Hepatocyte (in vitro differentiated cells): ENCODE measurements around the gene NUBPL. TPM values are rescaled to one million over a fixed set of nuclear protein-coding genes. Genes with fewer than 3 reads are reported as not detected.

Experiments
- DNase-seq: peaks from one replicate; pipeline ENCODE4 v3.0.0-alpha.2; 2016; ENCODE audit warnings: low spot score
- H2AFZ ChIP-seq: fragments of 200-600 bp; sonication (generic); 2 replicates; pipeline ENCODE4 v1.6.0; 2016; ENCODE audit warnings: antibody characterized with exemption, mild to moderate bottlenecking
- H3K27ac ChIP-seq: fragments of 200-600 bp; sonication (generic); 2 replicates; pipeline ENCODE4 v1.5.1; 2016; ENCODE audit warnings: mild to moderate bottlenecking
- H3K27me3 ChIP-seq: fragments of 200-600 bp; sonication (generic); 2 replicates; pipeline ENCODE4 v1.6.1; 2016
- H3K36me3 ChIP-seq: fragments of 200-600 bp; sonication (generic); replicated peaks from 2 replicates; pipeline ENCODE4 v1.5.1; 2016; ENCODE audit warnings: low read depth; ENCODE audit not compliant: insufficient read depth
- H3K4me1 ChIP-seq: fragments of 200-600 bp; sonication (generic); 2 replicates; pipeline ENCODE4 v1.5.1; 2016; ENCODE audit warnings: mild to moderate bottlenecking, moderate library complexity; ENCODE audit not compliant: insufficient read depth
- H3K4me2 ChIP-seq: fragments of 200-600 bp; sonication (generic); 2 replicates; pipeline ENCODE4 v1.6.0; 2016
- H3K4me3 ChIP-seq: fragments of 200-600 bp; sonication (generic); 2 replicates; pipeline ENCODE4 v1.5.1; 2016; ENCODE audit warnings: mild to moderate bottlenecking
- H3K79me2 ChIP-seq: fragments of 200-600 bp; sonication (generic); 2 replicates; pipeline ENCODE4 v1.6.0; 2017; ENCODE audit warnings: mild to moderate bottlenecking
- H3K9me2 ChIP-seq: fragments of 200-600 bp; sonication (generic); replicated peaks from 2 replicates; pipeline ENCODE4 v1.6.0; 2017; ENCODE audit warnings: mild to moderate bottlenecking; ENCODE audit not compliant: insufficient read depth
- H3K9me3 ChIP-seq: fragments of 200-600 bp; sonication (generic); 2 replicates; pipeline ENCODE4 v1.5.1; 2016; ENCODE audit warnings: low read depth, mild to moderate bottlenecking
- H4K20me1 ChIP-seq: fragments of 200-600 bp; sonication (generic); 2 replicates; pipeline ENCODE4 v1.6.0; 2016; ENCODE audit warnings: mild to moderate bottlenecking; ENCODE audit not compliant: insufficient read depth, poor library complexity, severe bottlenecking
- CTCF ChIP-seq: fragments of 200-600 bp; sonication (generic); IDR thresholded peaks from 2 replicates; pipeline ENCODE4 v1.5.1; 2016; ENCODE audit warnings: antibody characterized with exemption, mild to moderate bottlenecking; ENCODE audit not compliant: poor library complexity
- EZH2 ChIP-seq: fragments of 200-600 bp; sonication (generic); IDR thresholded peaks from 2 replicates; pipeline ENCODE4 v1.6.1; 2016; ENCODE audit warnings: antibody characterized with exemption, mild to moderate bottlenecking, borderline replicate concordance
- EZH2phosphoT487 ChIP-seq: fragments of 200-600 bp; sonication (generic); IDR thresholded peaks from one replicate; pipeline ENCODE4 v1.6.1; 2018; ENCODE audit warnings: antibody characterized with exemption, mild to moderate bottlenecking, low read depth, moderate library complexity; ENCODE audit not compliant: unreplicated experiment, severe bottlenecking
- WGBS: methylation state at CpG from one replicate; pipeline ENCODE4 v1.1.6; 2016; ENCODE audit warnings: low lambda C conversion rate; ENCODE audit errors: missing lambda C conversion rate; 5-methylcytosine and 5-hydroxymethylcytosine counted together
- polyA plus RNA-seq: library from polyadenylated mRNA; unstranded; fragments of >200 nt; fragmentation: Nextera tagmentation; extraction: Ambion mirVana; gene quantifications from 2 replicates; pipeline ENCODE4 v1.2.1, GENCODE V29; 2016
- total RNA-seq: library from RNA; depleted of rRNA; stranded (reverse); fragments of >200 nt; gene quantifications from 2 replicates; pipeline ENCODE4 v1.2.3, GENCODE V29; 2014

Gene NUBPL
- total and polyA plus RNA-seq, 2 experiments from 2014 or later, result 7.4 to 14.8 TPM

DNA sequence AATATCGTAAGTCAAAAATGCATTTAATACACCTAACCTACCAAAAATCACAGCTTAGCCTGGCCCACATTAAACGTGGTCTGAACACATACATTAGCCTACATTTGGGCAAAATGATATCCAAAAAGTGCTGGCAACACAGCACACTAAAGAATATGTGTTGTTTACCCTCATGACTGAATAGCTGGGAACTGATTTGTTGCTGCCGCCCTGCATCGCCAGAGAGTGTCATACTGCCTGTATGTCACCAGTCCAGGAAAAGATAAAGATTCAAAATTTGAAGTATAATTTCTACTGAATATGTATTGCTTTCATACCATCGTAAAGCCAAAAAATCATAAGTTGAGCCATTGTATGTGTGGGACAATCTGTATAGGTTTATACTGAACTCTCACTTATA lies 157.8 kb downstream of the NUBPL start:
- no peak for DNase-seq
- H3K27me3 ChIP-seq, result no peaks in the 10 kb centered on the region
- no peaks in the 10 kb centered on the region for H3K79me2 ChIP-seq
- no peaks in the 10 kb centered on the region for H3K36me3 ChIP-seq
- H3K27ac ChIP-seq, result no peak overlapping the region
- H3K4me2 ChIP-seq, result no peak overlapping the region
- H3K9me3 ChIP-seq, result no peaks in the 10 kb centered on the region
- no peak overlapping the region for H3K4me3 ChIP-seq
- H4K20me1 ChIP-seq, result no peaks in the 10 kb centered on the region
- WGBS, result 94% methylated on average over 5 of the region's 5 CpGs
- TF ChIP-seq CTCF, result no peak
- no peak for TF ChIP-seq EZH2
- TF ChIP-seq EZH2phosphoT487, result no peak
- H2AFZ ChIP-seq, result no peak overlapping the region
- H3K4me1 ChIP-seq, result no peaks in the 10 kb centered on the region
- H3K9me2 ChIP-seq, result no peaks in the 10 kb centered on the region

GRCh38 chr14:31726337-31726736 lies 165.1 kb downstream of the NUBPL start:
- peaks cover 3% of the 10 kb centered on the region for H4K20me1 ChIP-seq
- H3K4me2 ChIP-seq, result no peak overlapping the region
- no peak overlapping the region for H3K4me3 ChIP-seq
- no peaks in the 10 kb centered on the region for H3K27me3 ChIP-seq
- H3K79me2 ChIP-seq, result no peaks in the 10 kb centered on the region
- H3K4me1 ChIP-seq, result no peaks in the 10 kb centered on the region
- peaks cover 7% of the 10 kb centered on the region for H3K9me3 ChIP-seq
- H2AFZ ChIP-seq, result no peak overlapping the region
- H3K9me2 ChIP-seq, result no peaks in the 10 kb centered on the region
- no peak overlapping the region for H3K27ac ChIP-seq
- TF ChIP-seq CTCF (no peak), EZH2phosphoT487 (no peak), EZH2 (no peak)
- H3K36me3 ChIP-seq, result no peaks in the 10 kb centered on the region
- no peak for DNase-seq

DNA sequence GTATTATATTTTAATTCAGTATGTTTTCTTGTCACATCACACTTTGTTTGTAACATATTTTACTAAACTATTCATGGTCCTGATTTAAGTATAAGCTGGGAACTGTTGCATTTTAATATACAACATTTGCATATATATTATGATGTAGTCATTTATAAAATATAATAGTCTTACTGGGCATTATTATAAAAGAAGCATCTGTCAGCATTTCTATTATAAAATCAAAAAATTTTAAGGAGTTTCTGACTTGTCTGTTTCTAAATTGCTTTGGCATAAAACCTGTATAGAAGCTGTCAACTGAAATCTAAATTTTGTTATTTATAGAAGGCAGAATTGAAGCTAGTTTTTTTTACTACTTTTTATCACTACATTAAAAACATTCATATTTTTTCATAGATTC lies 166.6 kb downstream of the NUBPL start:
- H3K79me2 ChIP-seq, result no peaks in the 10 kb centered on the region
- H2AFZ ChIP-seq, result no peak overlapping the region
- no peak overlapping the region for H3K27ac ChIP-seq
- H3K27me3 ChIP-seq, result no peaks in the 10 kb centered on the region
- DNase-seq, result no peak
- H3K9me3 ChIP-seq, result peaks cover 7% of the 10 kb centered on the region
- H3K9me2 ChIP-seq, result no peaks in the 10 kb centered on the region
- no peak overlapping the region for H3K4me3 ChIP-seq
- H4K20me1 ChIP-seq, result peaks cover 3% of the 10 kb centered on the region
- no peaks in the 10 kb centered on the region for H3K36me3 ChIP-seq
- no peak overlapping the region for H3K4me2 ChIP-seq
- H3K4me1 ChIP-seq, result no peaks in the 10 kb centered on the region
- TF ChIP-seq EZH2, result no peak
- no peak for TF ChIP-seq CTCF
- no peak for TF ChIP-seq EZH2phosphoT487

GRCh38 chr14:31740688-31741087 lies 179.5 kb downstream of the NUBPL start:
- WGBS, result 58% methylated on average over 1 of the region's 1 CpG

More at GRCh38 chr14:31740688-31741087, 179.5 kb downstream of the NUBPL start:
- no peak overlapping the region for H2AFZ ChIP-seq
- no peaks in the 10 kb centered on the region for H3K36me3 ChIP-seq
- no peaks in the 10 kb centered on the region for H3K9me3 ChIP-seq
- H3K4me2 ChIP-seq, result no peak overlapping the region
- H3K79me2 ChIP-seq, result no peaks in the 10 kb centered on the region
- H3K27ac ChIP-seq, result no peak overlapping the region
- DNase-seq, result no peak
- no peaks in the 10 kb centered on the region for H3K27me3 ChIP-seq
- no peaks in the 10 kb centered on the region for H4K20me1 ChIP-seq
- no peak overlapping the region for H3K4me3 ChIP-seq
- no peaks in the 10 kb centered on the region for H3K4me1 ChIP-seq
- H3K9me2 ChIP-seq, result no peaks in the 10 kb centered on the region
- no peak for TF ChIP-seq EZH2
- TF ChIP-seq EZH2phosphoT487, result no peak
- TF ChIP-seq CTCF, result no peak
